H1 (cell line): ENCODE data around the gene UTS2R. TPM values are rescaled to one million over a fixed set of nuclear protein-coding genes. Genes with fewer than 3 reads are reported as not detected.

Experiments used
- CTCF ChIA-PET: fragments of 300-600 bp; sonication (Branson Sonifier 250); formaldehyde crosslinking; loops from one replicate; lab custom pipeline; 2021; ENCODE audit not compliant: partially characterized antibody; lab: Charles Lee
- POLR2A ChIA-PET: fragments of 300-600 bp; sonication (Branson Sonifier 250); formaldehyde crosslinking; loops from one replicate; lab custom pipeline; 2021; ENCODE audit warnings: inconsistent platforms; ENCODE audit not compliant: partially characterized antibody; lab: Charles Lee
- DNase-seq, 2 experiments: peaks; one replicate each; pipeline versions ENCODE4 v3.0.0 to v3.0.0-alpha.2; 2010 to 2022; ENCODE audit warnings: low spot score in 2 of 2, low read depth in 1 of 2, mixed read lengths in 1 of 2
- FAIRE-seq: peaks from 2 replicates; lab custom pipeline; 2011; peaks lifted over from hg19 to GRCh38; lab: Jason Lieb, UNC
- H2AFZ ChIP-seq: 2 replicates; pipeline ENCODE4 v1.8.1; 2012; ENCODE audit warnings: low read length, inconsistent platforms
- H2AK5ac ChIP-seq: 2 replicates; pipeline ENCODE4 v1.6.1; 2013; ENCODE audit warnings: low read depth, low read length
- H2BK120ac ChIP-seq: replicated peaks from 2 replicates; pipeline ENCODE3; 2013; ENCODE audit warnings: low read depth, low read length, inconsistent platforms
- H2BK12ac ChIP-seq: 2 replicates; pipeline ENCODE4 v1.6.1; 2013; ENCODE audit warnings: low read depth, low read length
- H2BK15ac ChIP-seq: 2 replicates; pipeline ENCODE4 v1.6.1; 2013; ENCODE audit warnings: low read length
- H2BK20ac ChIP-seq: 2 replicates; pipeline ENCODE4 v1.6.1; 2013; ENCODE audit warnings: low read length
- H2BK5ac ChIP-seq: 2 replicates; pipeline ENCODE4 v1.6.1; 2013; ENCODE audit warnings: low read depth, low read length
- H3K14ac ChIP-seq: 2 replicates; pipeline ENCODE4 v1.6.1; 2013; ENCODE audit warnings: inconsistent platforms; ENCODE audit not compliant: insufficient read length
- H3K18ac ChIP-seq: 2 replicates; pipeline ENCODE4 v1.6.1; 2013; ENCODE audit warnings: low read length; ENCODE audit errors: extremely low read depth
- H3K23ac ChIP-seq: 2 replicates; pipeline ENCODE4 v1.6.1; 2013; ENCODE audit warnings: inconsistent platforms; ENCODE audit not compliant: insufficient read length
- H3K23me2 ChIP-seq: 2 replicates; pipeline ENCODE4 v1.6.1; 2013; ENCODE audit warnings: low read depth, low read length
- H3K27ac ChIP-seq: 2 replicates; pipeline ENCODE4 v1.6.1; 2011; ENCODE audit warnings: low read depth, low read length, inconsistent platforms
- H3K27me3 ChIP-seq, 4 experiments: replicated peaks in 1 of 4; 1 replicate in 1 of 4; 2 replicates in 3 of 4; pipeline versions ENCODE4 v1.6.1 to v1.8.1; 2011 to 2013; ENCODE audit warnings: low read length in 3 of 4, mild to moderate bottlenecking in 3 of 4, inconsistent platforms in 2 of 4, mixed read lengths in 2 of 4, moderate library complexity in 1 of 4; ENCODE audit not compliant: control insufficient read depth in 3 of 4, insufficient read depth in 3 of 4; ENCODE audit errors: extremely low read depth in 1 of 4
- H3K36me3 ChIP-seq, 4 experiments: 2 replicates each; pipeline versions ENCODE4 v1.6.1 to v1.8.1; 2011 to 2013; ENCODE audit warnings: mild to moderate bottlenecking in 4 of 4, low read length in 3 of 4, moderate library complexity in 2 of 4, control low read depth in 1 of 4, inconsistent platforms in 1 of 4; ENCODE audit not compliant: insufficient read depth in 4 of 4, control insufficient read depth in 2 of 4
- H3K4ac ChIP-seq: replicated peaks from 2 replicates; pipeline ENCODE3; 2013; ENCODE audit warnings: low read length, low read depth, mixed read lengths, inconsistent platforms; ENCODE audit not compliant: insufficient read length
- H3K4me1 ChIP-seq, 4 experiments: replicated peaks in 1 of 4; 1 replicate in 1 of 4; 2 replicates in 3 of 4; pipeline versions ENCODE4 v1.6.1 to v1.8.1; 2011 to 2013; ENCODE audit warnings: low read length in 3 of 4, inconsistent platforms in 2 of 4, mixed read lengths in 1 of 4; ENCODE audit not compliant: insufficient read depth in 4 of 4, control insufficient read depth in 3 of 4
- H3K4me2 ChIP-seq, 2 experiments: 2 replicates each; pipeline versions ENCODE4 v1.6.1 to v1.8.1; 2011 to 2013; ENCODE audit warnings: low read depth in 2 of 2, low read length in 2 of 2, control low read depth in 1 of 2, inconsistent platforms in 1 of 2, mild to moderate bottlenecking in 1 of 2; ENCODE audit not compliant: insufficient read depth in 1 of 2
- H3K4me3 ChIP-seq, 4 experiments: fragments of 200-600, 300-600 bp in 1 of 4; sonication (generic), shearing (Covaris generic), sonication (Bioruptor Twin) in 1 of 4; 2 replicates each; pipeline versions ENCODE4 v1.5.1 to v1.8.1; 2011 to 2016; ENCODE audit warnings: low read length in 4 of 4, low read depth in 3 of 4, control low read depth in 2 of 4, inconsistent platforms in 2 of 4, mild to moderate bottlenecking in 2 of 4, mixed read lengths in 1 of 4, moderate library complexity in 1 of 4; ENCODE audit not compliant: insufficient read depth in 2 of 4; ENCODE audit errors: extremely low read depth in 1 of 4
- H3K56ac ChIP-seq: replicated peaks from 2 replicates; pipeline ENCODE3; 2013; ENCODE audit warnings: low read depth, mild to moderate bottlenecking, mixed read lengths, low read length, inconsistent platforms; ENCODE audit not compliant: insufficient read length
- H3K79me1 ChIP-seq: 2 replicates; pipeline ENCODE4 v1.6.1; 2013; ENCODE audit warnings: low read depth, low read length, control low read depth
- H3K79me2 ChIP-seq, 2 experiments: 2 replicates each; pipeline versions ENCODE4 v1.6.1 to v1.8.1; 2012 to 2013; ENCODE audit warnings: low read length in 2 of 2, mild to moderate bottlenecking in 2 of 2, inconsistent platforms in 1 of 2; ENCODE audit not compliant: insufficient read depth in 2 of 2, control insufficient read depth in 1 of 2
- H3K9ac ChIP-seq, 4 experiments: replicated peaks in 1 of 4; 1 replicate in 1 of 4; 2 replicates in 3 of 4; pipeline versions ENCODE4 v1.6.1 to v1.8.1; 2011 to 2013; ENCODE audit warnings: low read depth in 3 of 4, low read length in 3 of 4, control low read depth in 2 of 4, mild to moderate bottlenecking in 2 of 4, moderate library complexity in 2 of 4, inconsistent platforms in 1 of 4; ENCODE audit errors: extremely low read depth in 1 of 4
- H3K9me3 ChIP-seq, 2 experiments: 2 replicates each; pipeline versions ENCODE4 v1.6.1 to v1.8.1; 2012 to 2013; ENCODE audit warnings: mild to moderate bottlenecking in 2 of 2, moderate library complexity in 2 of 2, control low read depth in 1 of 2, inconsistent platforms in 1 of 2, low read depth in 1 of 2, low read length in 1 of 2, mixed read lengths in 1 of 2; ENCODE audit not compliant: insufficient read depth in 2 of 2
- H4K20me1 ChIP-seq, 2 experiments: replicated peaks in 1 of 2; 2 replicates each; pipeline versions ENCODE3 to v1.8.1; 2011 to 2013; ENCODE audit warnings: inconsistent platforms in 2 of 2, low read length in 2 of 2, mild to moderate bottlenecking in 1 of 2; ENCODE audit not compliant: insufficient read depth in 2 of 2, control insufficient read depth in 1 of 2
- H4K5ac ChIP-seq: 2 replicates; pipeline ENCODE4 v1.6.1; 2013; ENCODE audit warnings: low read length, low read depth, mixed read lengths, inconsistent platforms; ENCODE audit not compliant: insufficient read length
- H4K8ac ChIP-seq: 2 replicates; pipeline ENCODE4 v1.8.0; 2013; ENCODE audit warnings: mild to moderate bottlenecking, moderate library complexity, low read length, inconsistent platforms; ENCODE audit not compliant: insufficient read depth; ENCODE audit errors: extremely low read depth
- H4K91ac ChIP-seq: replicated peaks from 2 replicates; pipeline ENCODE3; 2013; ENCODE audit warnings: low read length, mixed read lengths, inconsistent platforms; ENCODE audit not compliant: insufficient read length
- EZH2 ChIP-seq: fragments of 200-600 bp; sonication (generic); IDR thresholded peaks from 2 replicates; pipeline ENCODE4 v1.7.1; 2012; ENCODE audit warnings: low read depth, mild to moderate bottlenecking, moderate library complexity, low read length, inconsistent platforms; ENCODE audit not compliant: severe bottlenecking
- SUZ12 ChIP-seq: fragments of 200-600 bp; sonication (generic); IDR thresholded peaks from 2 replicates; pipeline ENCODE4 v1.6.1; 2012; ENCODE audit warnings: mild to moderate bottlenecking, inconsistent platforms, low read length, moderate library complexity, mixed read lengths
- TBP ChIP-seq: IDR thresholded peaks from 2 replicates; pipeline ENCODE4 v1.6.1; 2011; ENCODE audit warnings: low read depth, low read length, improper control_type of control experiment
- WGBS, 2 experiments: shearing (Covaris generic) in 1 of 2; methylation state at CpG; one replicate each; pipeline versions ENCODE4 v1.1.6 to v1.1.7; 2013 to 2015; ENCODE audit warnings: low lambda C conversion rate in 2 of 2, mixed read lengths in 2 of 2, inconsistent platforms in 1 of 2, low coverage in 1 of 2, missing lambda C conversion rate in 1 of 2; ENCODE audit not compliant: insufficient replicate concordance in 2 of 2, insufficient coverage in 1 of 2, insufficient read length in 1 of 2; ENCODE audit errors: extremely low coverage in 1 of 2, missing lambda C conversion rate in 1 of 2; 5-methylcytosine and 5-hydroxymethylcytosine counted together
- polyA plus RNA-seq, 7 experiments: library from polyadenylated mRNA; depleted of rRNA in 3 of 7; stranded (reverse) in 5 of 7; unstranded in 2 of 7; fragments of >200 nt in 5 of 7; fragments of 200-250 nt in 2 of 7; gene quantifications; 1 replicate in 5 of 7; 2 replicates in 1 of 7; 4 replicates in 1 of 7; pipeline versions ENCODE4 v1.2.1 to v1.2.3, GENCODE V29; 2011 to 2013; ENCODE audit warnings: missing spikeins in 2 of 7, mixed read lengths in 2 of 7
- total RNA-seq: library from RNA; stranded (reverse); fragmentation: NEBNext Ultra II Directional; extraction: Animal tissue kit (Norgen Biotek cat#: 25700); gene quantifications from 2 replicates; pipeline ENCODE4 v1.2.1, GENCODE V29; 2021

The UTS2R gene
- total and polyA plus RNA-seq, 2 of the 8 experiments (the other 6 are each of a cell fraction or from before 2014, with no cell fraction given) = 0.27 TPM; not detected in 1

- no peak overlapping the region for H3K14ac ChIP-seq
- peaks cover 29 to 65% (median 53%) of the 10 kb centered on the region in 4 experiments for H3K27me3 ChIP-seq
- no peaks in the 10 kb centered on the region for H3K36me3 ChIP-seq
- H2BK12ac ChIP-seq = no peak overlapping the region
- H3K9me3 ChIP-seq = no peaks in the 10 kb centered on the region; a peak in 1 of 4 replicates
- H3K4me2 ChIP-seq = peak overlapping the region; percentile 59 to 67; a peak in 3 of 4 replicates
- CTCF ChIA-PET = interaction anchor here (2.5 kb wide), 1 partner anchor 13 kb away, joined by 6 read pairs; no protein-coding TSS in a partner anchor
- H3K79me1 ChIP-seq = no peaks in the 10 kb centered on the region
- H3K56ac ChIP-seq = no peak overlapping the region
- H2BK5ac ChIP-seq = no peak overlapping the region
- no peak overlapping the region for H2BK20ac ChIP-seq
- no peak overlapping the region for H3K27ac ChIP-seq
- 73% methylated on average over 28 of the region's 41 CpGs; no CpG with 5 or more reads in 1 of the 2 experiments for WGBS, 2 experiments
- POLR2A ChIA-PET = interaction anchor here (0.6 kb wide), 2 partner anchors 81 to 324 kb away, joined by 3 to 4 read pairs; no protein-coding TSS in a partner anchor
- DNase-seq (no peak), FAIRE-seq (no peak)
- TF ChIP-seq EZH2 = peak; percentile 52
- TF ChIP-seq SUZ12 = peak; percentile 36
- no peak for TF ChIP-seq TBP
- H4K8ac ChIP-seq = peak overlapping the region; percentile 25; the same call in 1 of the 2 replicates
- no peak overlapping the region for H3K4ac ChIP-seq
- H2AK5ac ChIP-seq = no peak overlapping the region
- H3K18ac ChIP-seq = no peak overlapping the region
- H2BK15ac ChIP-seq = 0 out of 2 replicates have a peak overlapping the region, but pooled peaks have one; percentile 34
- H3K9ac ChIP-seq = no peak overlapping the region
- no peaks in the 10 kb centered on the region for H3K79me2 ChIP-seq
- H3K23ac ChIP-seq = no peak overlapping the region
- H4K5ac ChIP-seq = no peak overlapping the region
- H2BK120ac ChIP-seq = no peak overlapping the region
- H2AFZ ChIP-seq = no peak overlapping the region
- no peak overlapping the region for H4K91ac ChIP-seq
- H3K4me3 ChIP-seq = peak overlapping the region in 3 of 4 experiments; percentile 8 to 61 (median 28); a peak in 3 of 8 replicates
- peaks cover 0 to 6% (median 0%) of the 10 kb centered on the region in 4 experiments; a peak in 2 of 7 replicates for H3K4me1 ChIP-seq
- peaks cover 7% of the 10 kb centered on the region; the same call in 1 of the 2 replicates for H3K23me2 ChIP-seq
- peaks cover 0 to 4% of the 10 kb centered on the region in 2 experiments for H4K20me1 ChIP-seq
Observed at GRCh38 chr17:82372249-82373071, 895 bp downstream of the UTS2R start.
